Activated effector memory CD4-positive, alpha-beta T cell treated with Interleukin-2 at 50 U/mL for 16 hours (primary cell): ENCODE results near the gene CELA3B.
"Not testable (repeated sequence)": the region's sequence is repeated elsewhere in the genome, so short reads cannot be mapped to it uniquely, and the experiment has no call there.

Experiments
- DNase-seq: peaks from one replicate; pipeline ENCODE4 v3.0.0-alpha.2; 2020

Gene CELA3B

GRCh38 chr1:21976703-21977239 is at the start of gene CELA3B:
Gene CELA3B, plus strand, starts transcription at chr1:21977022. Its CDS starts 18 bp downstream, at chr1:21977040.
- DNase-seq = not testable (repeated sequence)

GRCh38 chr1:21927533-21928237 is 49.1 kb upstream of the CELA3B start:
- DNase-seq = no peak

DNA sequence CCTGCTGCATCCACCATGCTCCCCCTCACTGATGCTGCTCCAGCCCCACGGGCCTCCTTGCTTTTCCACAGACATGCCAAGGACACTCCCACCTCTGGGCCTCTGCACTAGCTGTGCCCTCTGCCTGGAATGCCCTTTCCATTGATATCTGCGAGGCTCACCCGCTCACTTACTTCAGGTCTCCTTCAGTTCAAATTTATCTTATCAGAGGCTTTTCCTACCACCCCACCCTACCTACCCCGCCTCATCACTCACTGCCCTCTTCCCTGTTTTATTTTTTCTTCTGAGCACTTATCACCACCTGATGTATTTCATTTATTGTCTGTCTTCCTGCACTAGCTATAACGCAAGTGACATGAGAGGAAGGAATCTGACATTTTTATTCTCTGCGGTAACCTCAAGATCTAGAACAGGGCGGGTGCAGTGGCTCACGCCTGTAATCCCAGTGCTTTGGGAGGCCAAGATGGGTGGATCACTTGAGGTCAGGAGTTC is 46.7 kb upstream of the CELA3B start:
- DNase-seq = no peak

DNA sequence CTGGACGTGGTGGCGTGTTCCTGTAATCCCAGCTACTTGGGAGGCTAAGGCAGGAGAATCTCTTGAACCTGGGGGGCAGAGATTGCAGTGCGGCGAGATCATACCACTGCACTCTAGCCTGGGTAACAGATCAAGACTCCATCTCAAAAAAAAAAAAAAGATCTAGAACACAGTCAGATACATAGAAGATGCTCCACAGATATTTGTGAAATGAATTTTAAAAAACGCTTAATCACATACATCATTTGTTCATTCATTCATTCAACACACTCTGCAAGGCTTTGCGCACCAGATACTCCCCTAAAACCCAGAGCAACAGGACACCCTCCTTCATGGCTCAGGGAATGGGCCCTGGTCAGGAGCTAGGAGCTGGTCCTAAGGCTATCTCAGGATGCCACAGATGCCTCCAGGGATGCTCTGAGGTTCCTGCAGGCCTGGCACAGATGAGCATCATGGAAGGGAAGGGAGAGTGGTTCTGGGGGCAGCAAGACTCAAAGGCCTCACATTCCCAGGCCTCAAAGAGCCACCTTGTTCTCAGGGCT is 46.1 kb upstream of the CELA3B start:
- DNase-seq = no peak

- DNase-seq = no peak
Observed at GRCh38 chr1:21931171-21932093, 45.4 kb upstream of the CELA3B start.

DNA sequence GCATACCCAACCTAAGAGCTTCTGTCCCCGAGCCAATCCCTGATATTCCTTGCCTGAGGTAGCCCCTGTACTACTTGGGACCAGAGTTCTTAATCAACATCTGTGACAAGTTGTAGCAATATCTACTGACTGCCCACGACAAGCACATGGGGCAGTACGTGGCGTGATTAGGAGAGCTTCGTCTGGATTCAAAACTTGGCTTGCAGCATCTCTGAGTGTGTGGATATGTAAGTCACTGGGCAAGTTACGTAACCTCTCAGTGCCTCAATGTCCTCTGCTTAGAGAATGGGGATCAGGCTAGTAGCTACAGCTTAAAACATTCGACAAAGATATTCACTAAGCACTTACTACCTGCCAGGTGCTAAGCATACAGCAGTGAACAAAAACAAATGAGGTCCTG is 44.7 kb upstream of the CELA3B start:
- DNase-seq = no peak

DNA sequence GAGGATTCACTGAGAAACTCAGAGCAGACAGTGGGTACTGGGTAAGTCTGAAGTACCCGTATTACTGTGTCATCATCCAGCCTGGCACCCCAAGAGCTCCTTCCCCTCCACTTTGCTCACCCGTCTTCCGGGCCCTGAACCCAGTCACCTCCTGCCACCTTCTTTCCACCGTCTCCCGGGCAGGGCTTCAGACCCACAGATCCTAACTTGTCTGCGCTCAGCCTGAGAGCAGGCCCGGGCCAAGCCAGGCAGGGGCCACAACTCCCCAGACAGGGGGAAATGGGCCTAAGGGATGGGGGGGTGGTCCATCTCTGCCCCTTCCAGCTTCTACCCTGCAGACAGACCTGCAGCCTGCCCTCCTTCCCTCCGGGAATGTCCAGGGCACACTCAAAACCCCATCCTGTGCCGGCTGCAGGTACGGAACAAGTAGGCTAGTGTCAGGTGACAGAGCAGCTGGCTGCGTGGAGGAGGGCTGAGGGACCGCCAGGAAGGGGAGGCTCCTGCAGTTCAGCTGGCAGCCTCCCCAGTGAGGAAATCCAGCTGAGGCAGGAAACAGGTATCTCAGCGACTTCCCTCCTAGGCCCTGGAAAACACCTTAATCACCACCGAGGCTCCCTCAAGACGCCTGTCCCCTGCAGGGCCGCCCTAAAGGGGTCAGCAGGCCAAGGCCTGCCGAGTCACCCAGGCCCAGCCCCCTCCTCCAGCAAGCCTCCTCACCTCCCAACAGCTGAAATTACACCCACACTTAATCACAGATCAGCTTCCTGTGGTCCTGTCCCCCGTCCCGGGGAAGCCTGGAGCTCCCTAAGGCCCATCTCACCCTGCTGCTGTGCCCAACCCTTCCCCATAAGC is 43.2 kb upstream of the CELA3B start:
- no peak for DNase-seq

- no peak for DNase-seq
Observed at GRCh38 chr1:21935393-21935804, 41.4 kb upstream of the CELA3B start.

- DNase-seq = no peak
Observed at GRCh38 chr1:21935891-21936365, 40.9 kb upstream of the CELA3B start.

- no peak for DNase-seq
Observed at GRCh38 chr1:21936366-21937031, 40.3 kb upstream of the CELA3B start.

- no peak for DNase-seq
Observed at GRCh38 chr1:21937034-21937371, 39.8 kb upstream of the CELA3B start, which contains the start of gene HSPG2. Gene HSPG2, minus strand, starts transcription at chr1:21937310. Its CDS starts 93 bp downstream, at chr1:21937217.

DNA sequence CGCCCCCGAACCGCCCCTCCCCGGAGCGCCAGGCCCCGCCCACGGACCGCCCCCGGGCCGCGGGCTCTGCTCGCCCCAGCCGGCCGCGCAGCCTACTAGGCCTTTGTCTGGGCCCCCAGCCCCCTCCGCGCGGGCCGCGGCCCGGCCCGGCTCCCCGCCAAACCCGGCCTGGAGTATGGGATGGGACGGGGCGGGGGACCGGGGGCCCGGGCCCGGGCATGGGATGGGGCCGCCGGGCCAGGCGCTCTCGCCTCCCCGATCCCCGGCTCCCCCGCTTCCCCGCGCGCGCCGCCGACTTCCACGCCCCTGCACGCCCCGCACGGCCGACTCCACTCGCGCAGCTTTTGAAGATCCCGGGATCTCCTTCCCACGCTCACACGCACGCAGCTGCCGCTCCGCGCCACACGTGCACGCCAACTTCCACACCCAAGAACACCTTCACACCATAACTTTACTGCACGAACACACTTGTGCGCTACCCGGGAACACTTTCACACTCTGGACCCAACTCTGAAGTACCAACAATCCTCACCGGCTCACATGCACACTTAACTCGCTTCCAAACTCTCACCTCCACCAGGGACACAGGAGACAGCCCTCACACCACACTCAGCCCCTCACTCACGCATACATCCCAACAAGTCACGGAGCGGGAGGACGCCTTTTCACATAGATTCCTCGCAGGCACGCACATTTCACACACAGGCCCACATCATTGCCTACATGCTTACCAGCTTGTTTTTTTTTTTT is 39.3 kb upstream of the CELA3B start:
- peak; percentile 60 for DNase-seq

DNA sequence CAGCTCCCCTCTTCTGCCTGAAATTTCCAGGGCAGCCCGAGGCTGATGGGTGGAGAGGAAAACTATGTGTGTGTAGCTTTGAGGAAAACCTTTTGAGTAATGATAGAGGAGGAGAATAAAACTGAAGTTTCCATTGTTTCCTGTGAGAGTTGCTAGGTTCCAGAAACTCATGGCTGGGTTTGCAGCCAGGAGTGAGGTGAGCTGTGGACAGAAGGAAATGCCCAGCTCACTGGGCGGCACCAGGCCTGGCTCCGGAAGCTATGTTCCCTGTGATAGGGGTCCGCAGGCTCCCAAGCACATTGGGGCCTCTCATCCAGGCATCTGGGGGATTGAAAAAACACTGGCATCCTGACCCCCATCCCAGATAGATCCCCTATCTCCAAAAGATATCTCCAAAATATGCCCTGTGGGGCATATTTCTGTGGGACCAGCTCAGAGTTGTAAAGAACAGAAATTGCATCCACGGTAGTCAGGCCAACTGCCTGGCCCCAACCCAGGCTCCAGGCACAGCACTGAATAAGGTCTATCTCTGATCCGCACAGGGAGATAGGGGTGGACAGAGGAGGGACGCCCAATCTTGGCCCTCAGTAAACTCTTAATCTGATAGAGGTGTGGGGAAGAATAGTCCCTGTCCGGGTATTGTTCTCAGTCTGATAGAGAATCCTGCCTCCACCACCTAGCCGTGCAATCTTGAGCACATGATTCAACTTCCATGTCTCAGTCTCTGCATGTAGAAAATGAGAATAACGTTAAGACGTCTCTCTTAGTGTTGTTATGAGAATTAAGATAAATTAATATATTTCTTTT is 37.9 kb upstream of the CELA3B start:
- no peak for DNase-seq

DNA sequence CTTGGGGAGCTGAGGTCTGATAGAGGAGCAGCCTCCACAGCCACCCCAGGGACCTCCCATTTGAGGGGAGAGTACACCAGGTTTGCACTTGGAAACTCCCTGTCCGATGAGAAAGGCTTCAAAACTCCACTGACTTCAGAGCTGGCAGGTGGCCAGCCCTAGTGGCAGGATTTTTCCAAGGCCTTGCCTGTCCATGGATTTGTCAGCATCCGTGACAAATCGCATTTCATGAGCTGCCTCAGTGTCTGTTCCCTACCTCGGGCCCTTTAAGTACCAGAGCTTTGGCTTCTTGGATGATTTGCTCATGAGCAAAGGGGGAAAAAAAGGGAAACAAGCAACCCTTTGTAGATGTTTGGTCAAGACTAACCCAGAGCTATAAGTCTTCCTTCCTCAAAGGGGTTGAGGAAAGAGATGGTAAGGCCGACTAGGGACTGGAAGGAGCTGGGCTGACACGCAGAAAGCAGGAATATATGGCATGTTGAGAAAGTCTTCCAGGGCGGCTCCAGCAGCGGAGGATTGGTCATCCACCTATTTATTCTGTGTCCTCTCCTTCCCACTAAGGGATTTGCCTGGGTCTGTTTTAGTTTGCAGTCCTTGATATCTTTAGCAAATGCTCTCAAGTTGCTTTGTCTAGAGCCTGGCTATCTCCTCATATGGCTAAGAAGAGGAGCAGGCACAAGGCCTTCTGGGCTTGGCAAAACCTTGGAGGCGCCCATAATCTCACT is 37.0 kb upstream of the CELA3B start:
- DNase-seq = no peak

- no peak for DNase-seq
Observed at GRCh38 chr1:21940492-21940891, 36.3 kb upstream of the CELA3B start.

- no peak for DNase-seq
Observed at GRCh38 chr1:21941370-21941769, 35.5 kb upstream of the CELA3B start.

DNA sequence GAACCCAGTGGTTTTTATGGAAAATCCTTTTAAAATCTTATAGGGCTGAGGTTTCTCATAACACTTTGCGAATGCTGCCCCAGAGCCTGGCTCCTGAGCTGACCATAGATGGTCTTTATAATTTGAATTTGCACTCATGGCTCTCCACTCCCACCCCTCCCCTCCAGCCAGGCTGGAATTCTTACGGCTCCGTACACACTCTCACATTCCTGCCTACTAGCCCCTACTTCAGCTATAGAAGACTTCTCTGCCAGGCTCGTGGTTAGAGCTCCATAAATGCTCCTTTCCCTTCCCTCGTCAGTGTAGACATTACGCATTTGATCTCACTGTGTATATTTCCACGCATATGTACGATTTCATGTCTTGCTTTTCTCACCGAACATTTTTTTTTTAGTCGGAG is 34.4 kb upstream of the CELA3B start:
- DNase-seq = no peak

GRCh38 chr1:21942959-21943640 is 33.7 kb upstream of the CELA3B start:
- DNase-seq = not testable (repeated sequence)

- DNase-seq = no peak
Observed at GRCh38 chr1:21944733-21945073, 32.1 kb upstream of the CELA3B start.
